ENCODE measurements around the gene RAPGEF4. TPM values are rescaled to one million over a fixed set of nuclear protein-coding genes. Genes with fewer than 3 reads are reported as not detected.

Gene RAPGEF4
- total RNA-seq, 1 experiment from 2014 or later, result 0.62 TPM

DNA sequence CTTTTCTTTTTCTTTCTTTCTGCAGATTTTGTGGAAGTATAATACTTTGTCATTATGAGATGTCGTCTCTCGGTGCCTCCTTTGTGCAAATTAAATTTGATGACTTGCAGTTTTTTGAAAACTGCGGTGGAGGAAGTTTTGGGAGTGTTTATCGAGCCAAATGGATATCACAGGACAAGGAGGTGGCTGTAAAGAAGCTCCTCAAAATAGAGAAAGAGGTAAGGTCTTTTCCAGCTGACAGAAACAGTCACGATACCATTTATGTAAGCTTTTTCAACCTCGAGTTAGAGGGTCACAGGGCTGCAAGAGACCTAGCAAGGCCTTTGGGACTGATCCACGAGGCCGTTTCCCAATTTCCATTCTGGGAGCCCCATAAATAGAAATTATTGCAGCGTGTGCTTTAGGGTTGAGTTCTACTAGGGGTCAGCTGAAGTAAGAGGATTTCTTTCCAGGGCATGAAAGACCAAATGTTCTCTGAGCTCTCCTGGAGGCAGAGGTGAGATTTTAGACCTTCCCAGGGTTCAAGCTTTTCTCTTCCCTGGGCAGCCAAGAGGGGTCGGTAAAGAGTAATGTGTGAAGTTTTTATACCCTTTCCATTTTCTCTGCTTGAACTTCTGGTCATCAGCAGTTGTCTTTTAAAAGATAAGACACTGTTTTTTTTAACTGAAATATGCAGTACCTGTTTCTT lies 355.5 kb downstream of the RAPGEF4 start:
- H3K27ac ChIP-seq (ENCODE audit: low read length), result peak overlapping the region; percentile 100
- TSS peak; percentile 49 for BruUV-seq (replicated peaks)
- peaks cover 78% of the 10 kb centered on the region for H3K4me1 ChIP-seq (ENCODE audit: control insufficient read depth, insufficient read depth, low read length)
- H3K9me3 ChIP-seq (ENCODE audit: control insufficient read depth, insufficient read depth, low read depth, low read length), result no peaks in the 10 kb centered on the region
- intact Hi-C loops (cut with micrococcal nuclease; ENCODE audit: unreplicated experiment), result loop anchor here (5.0 kb wide), 2 partner anchors 71 to 121 kb away; no protein-coding TSS in a partner anchor
- POLR2A ChIA-PET, result interaction anchor here (0.6 to 1.7 kb wide), 3 partner anchors 11 to 43 kb away, joined by 4 to 10 read pairs (median 5); no protein-coding TSS in a partner anchor
- in situ Hi-C loops (cut with HindIII; ENCODE audit: low pct_unique_long_range_greater_than_20kb, low sequenced_read_pairs), result no loop called here
- TF ChIP-seq POLR2AphosphoS5 (IDR thresholded peaks at IDR 0.05; ENCODE audit: low read depth, low read length), result no peak
- peak; percentile 87 for TF ChIP-seq CTCF (IDR thresholded peaks at IDR 0.05)
- H3K36me3 ChIP-seq (ENCODE audit: control insufficient read depth, insufficient read depth, low read length), result peaks cover 21% of the 10 kb centered on the region; the same call in 1 of the 2 replicates
- CTCF ChIA-PET, result interaction anchor here (0.6 to 1.9 kb wide), 9 partner anchors 12 to 306 kb away, joined by 3 to 13 read pairs (median 3); no protein-coding TSS in a partner anchor
- 0 out of 2 replicates have a peak, but pooled peaks have one; percentile 26 for ATAC-seq
- no peak for DNase-seq (ENCODE audit: low read depth, low spot score)
- peak overlapping the region; percentile 11 to 32 for H3K4me3 ChIP-seq (ENCODE audit: low read depth in 2 of 2, low read length in 2 of 2)
- no peaks in the 10 kb centered on the region for H3K27me3 ChIP-seq (ENCODE audit: control insufficient read depth, insufficient read depth, low read length)

DNA sequence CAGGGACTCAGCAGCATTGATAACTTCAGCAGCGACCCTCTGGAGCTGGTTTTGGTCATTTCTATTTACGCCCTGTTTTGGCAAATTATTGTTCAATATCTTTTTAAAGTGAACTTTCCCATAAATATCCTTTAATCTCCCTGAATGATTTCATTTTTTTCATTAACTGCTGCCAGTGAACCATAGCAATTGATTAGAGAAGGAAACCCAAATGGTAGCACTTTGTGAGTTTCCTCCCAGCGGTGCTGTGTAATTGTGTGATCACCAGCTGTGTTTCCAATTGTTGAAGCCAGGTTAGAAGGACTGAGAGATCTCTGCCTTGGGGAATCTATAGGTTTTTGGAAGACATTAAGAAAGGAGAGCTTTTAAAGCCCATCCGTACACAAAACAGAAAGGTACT lies 356.3 kb downstream of the RAPGEF4 start:
- DNase-seq (ENCODE audit: low read depth, low spot score) (no peak), ATAC-seq (no peak)
- H3K27me3 ChIP-seq (ENCODE audit: control insufficient read depth, insufficient read depth, low read length), result no peaks in the 10 kb centered on the region
- peak overlapping the region; percentile 100 for H3K27ac ChIP-seq (ENCODE audit: low read length)
- TF ChIP-seq, protein P1, sequence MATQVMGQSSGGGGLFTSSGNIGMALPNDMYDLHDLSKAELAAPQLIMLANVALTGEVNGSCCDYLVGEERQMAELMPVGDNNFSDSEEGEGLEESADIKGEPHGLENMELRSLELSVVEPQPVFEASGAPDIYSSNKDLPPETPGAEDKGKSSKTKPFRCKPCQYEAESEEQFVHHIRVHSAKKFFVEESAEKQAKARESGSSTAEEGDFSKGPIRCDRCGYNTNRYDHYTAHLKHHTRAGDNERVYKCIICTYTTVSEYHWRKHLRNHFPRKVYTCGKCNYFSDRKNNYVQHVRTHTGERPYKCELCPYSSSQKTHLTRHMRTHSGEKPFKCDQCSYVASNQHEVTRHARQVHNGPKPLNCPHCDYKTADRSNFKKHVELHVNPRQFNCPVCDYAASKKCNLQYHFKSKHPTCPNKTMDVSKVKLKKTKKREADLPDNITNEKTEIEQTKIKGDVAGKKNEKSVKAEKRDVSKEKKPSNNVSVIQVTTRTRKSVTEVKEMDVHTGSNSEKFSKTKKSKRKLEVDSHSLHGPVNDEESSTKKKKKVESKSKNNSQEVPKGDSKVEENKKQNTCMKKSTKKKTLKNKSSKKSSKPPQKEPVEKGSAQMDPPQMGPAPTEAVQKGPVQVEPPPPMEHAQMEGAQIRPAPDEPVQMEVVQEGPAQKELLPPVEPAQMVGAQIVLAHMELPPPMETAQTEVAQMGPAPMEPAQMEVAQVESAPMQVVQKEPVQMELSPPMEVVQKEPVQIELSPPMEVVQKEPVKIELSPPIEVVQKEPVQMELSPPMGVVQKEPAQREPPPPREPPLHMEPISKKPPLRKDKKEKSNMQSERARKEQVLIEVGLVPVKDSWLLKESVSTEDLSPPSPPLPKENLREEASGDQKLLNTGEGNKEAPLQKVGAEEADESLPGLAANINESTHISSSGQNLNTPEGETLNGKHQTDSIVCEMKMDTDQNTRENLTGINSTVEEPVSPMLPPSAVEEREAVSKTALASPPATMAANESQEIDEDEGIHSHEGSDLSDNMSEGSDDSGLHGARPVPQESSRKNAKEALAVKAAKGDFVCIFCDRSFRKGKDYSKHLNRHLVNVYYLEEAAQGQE (IDR thresholded peaks at IDR 0.05; ENCODE audit: insufficient read depth in 1 of 2, low read depth in 2 of 2, low read length in 1 of 2), result no peak
- TF ChIP-seq POLR2AphosphoS5 (IDR thresholded peaks at IDR 0.05; ENCODE audit: low read depth, low read length) (no peak), CTCF (IDR thresholded peaks at IDR 0.05) (no peak), SIN3A (IDR thresholded peaks at IDR 0.05; ENCODE audit: borderline replicate concordance, insufficient read depth, low read depth, low read length) (no peak), TCF7L2 (IDR thresholded peaks at IDR 0.05; ENCODE audit: low read depth, low read length) (no peak)
- in situ Hi-C loops (cut with HindIII; ENCODE audit: low pct_unique_long_range_greater_than_20kb, low sequenced_read_pairs) (no loop called here), intact Hi-C loops (cut with micrococcal nuclease; ENCODE audit: unreplicated experiment) (loop anchor here (5.0 kb wide), 2 partner anchors 70 to 120 kb away; no protein-coding TSS in a partner anchor)
- BruUV-seq (replicated peaks), result no TSS peak
- peaks cover 21% of the 10 kb centered on the region; the same call in 1 of the 2 replicates for H3K36me3 ChIP-seq (ENCODE audit: control insufficient read depth, insufficient read depth, low read length)
- CTCF ChIA-PET, result interaction anchor here (1.0 to 1.9 kb wide), 5 partner anchors 13 to 119 kb away, joined by 3 to 13 read pairs (median 5); no protein-coding TSS in a partner anchor
- POLR2A ChIA-PET, result interaction anchor here (0.6 to 1.1 kb wide), 3 partner anchors 12 to 44 kb away, joined by 3 to 5 read pairs (median 4); no protein-coding TSS in a partner anchor
- no peaks in the 10 kb centered on the region for H3K9me3 ChIP-seq (ENCODE audit: control insufficient read depth, insufficient read depth, low read depth, low read length)
- H3K4me1 ChIP-seq (ENCODE audit: control insufficient read depth, insufficient read depth, low read length), result peaks cover 70% of the 10 kb centered on the region
- peak overlapping the region; percentile 3 to 32 for H3K4me3 ChIP-seq (ENCODE audit: low read depth in 2 of 2, low read length in 2 of 2)

Measured in Panc1 (cell line).